Activated T-helper 2 cell treated with anti-CD3 and anti-CD28 coated beads, Interferon-gamma antibody, Interleukin-2, Interleukin-4, amounts not matched to agents 10 μg/mL and 5 μg/mL and 100 μg/mL, durations not matched to agents 14 hours and 24 hours and 36 hours (primary cell): ENCODE measurements around the gene IGFBP4. TPM values are rescaled to one million over a fixed set of nuclear protein-coding genes. Genes with fewer than 3 reads are reported as not detected.

Experiments used
- DNase-seq: peaks from one replicate; pipeline ENCODE4 v3.0.0; 2021; ENCODE audit warnings: low spot score
- H3K27ac Mint-ChIP-seq: one replicate; pipeline ENCODE4 v1.8.0; 2021; ENCODE audit warnings: mixed read lengths
- H3K27me3 Mint-ChIP-seq: one replicate; pipeline ENCODE4 v1.8.0; 2021; ENCODE audit warnings: low read depth, mixed read lengths
- H3K36me3 Mint-ChIP-seq: one replicate; pipeline ENCODE4 v1.8.0; 2021; ENCODE audit warnings: low read depth, mixed read lengths
- H3K4me1 Mint-ChIP-seq: one replicate; pipeline ENCODE4 v1.8.0; 2021; ENCODE audit warnings: low read depth, mixed read lengths
- H3K4me3 Mint-ChIP-seq: one replicate; pipeline ENCODE4 v1.8.0; 2021; ENCODE audit warnings: low read depth, mild to moderate bottlenecking, moderate library complexity, mixed read lengths
- H3K9me3 Mint-ChIP-seq: one replicate; pipeline ENCODE4 v1.8.0; 2021; ENCODE audit warnings: mixed read lengths
- intact Hi-C: fragments of 100-400 bp; cut with micrococcal nuclease; formaldehyde crosslinking; loops from one replicate; pipeline ENCODE4 v1.15.1; 2023
- total RNA-seq: library from RNA; stranded (reverse); gene quantifications from 2 replicates; pipeline ENCODE4 v1.2.3, GENCODE V29; 2022

Gene IGFBP4
- total RNA-seq, 1 donor from 2014 or later: 59.3 TPM

DNA sequence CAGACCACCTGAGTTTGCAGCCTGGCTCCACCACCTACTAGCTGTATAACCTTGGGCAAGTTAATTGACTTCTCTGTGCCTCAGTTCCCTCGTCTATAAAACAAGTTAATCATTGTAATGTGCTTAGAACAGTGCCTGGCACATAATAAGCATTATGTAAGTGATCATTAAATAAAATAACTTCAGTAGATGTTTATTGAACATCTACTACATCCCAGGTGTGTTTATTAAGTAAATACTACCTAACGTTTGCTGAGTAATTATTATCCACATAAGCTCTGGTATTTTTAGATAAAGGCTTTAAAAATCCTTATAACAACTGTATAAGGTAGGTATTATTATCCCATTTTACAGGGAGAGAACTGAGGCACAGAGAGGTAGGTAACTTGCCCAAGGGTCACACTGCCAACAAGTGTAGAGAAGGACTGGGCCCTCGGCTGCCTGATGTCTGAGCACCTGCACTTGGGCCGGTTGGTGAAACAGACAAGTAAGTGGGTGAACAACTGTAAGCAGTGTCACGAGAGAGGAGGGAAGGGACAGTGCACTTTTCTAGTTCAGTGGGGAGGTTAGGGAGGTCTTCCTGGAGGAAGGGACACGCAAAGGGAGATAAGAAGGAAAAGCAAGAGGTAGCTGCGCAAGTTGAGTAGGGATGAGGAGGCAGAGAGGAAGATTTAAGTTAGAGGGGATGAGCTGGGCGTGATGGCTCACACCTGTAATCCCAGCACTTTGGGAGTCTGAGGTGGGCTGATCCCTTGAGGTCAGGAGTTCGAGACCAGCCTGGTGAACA lies 53.6 kb downstream of the IGFBP4 start:
- no peak for DNase-seq
- H3K4me3 Mint-ChIP-seq: no peak overlapping the region
- no peaks in the 10 kb centered on the region for H3K27me3 Mint-ChIP-seq
- intact Hi-C loops: no loop called here
- peaks cover 7% of the 10 kb centered on the region for H3K4me1 Mint-ChIP-seq
- no peaks in the 10 kb centered on the region for H3K36me3 Mint-ChIP-seq
- no peak overlapping the region for H3K27ac Mint-ChIP-seq
- no peaks in the 10 kb centered on the region for H3K9me3 Mint-ChIP-seq

DNA sequence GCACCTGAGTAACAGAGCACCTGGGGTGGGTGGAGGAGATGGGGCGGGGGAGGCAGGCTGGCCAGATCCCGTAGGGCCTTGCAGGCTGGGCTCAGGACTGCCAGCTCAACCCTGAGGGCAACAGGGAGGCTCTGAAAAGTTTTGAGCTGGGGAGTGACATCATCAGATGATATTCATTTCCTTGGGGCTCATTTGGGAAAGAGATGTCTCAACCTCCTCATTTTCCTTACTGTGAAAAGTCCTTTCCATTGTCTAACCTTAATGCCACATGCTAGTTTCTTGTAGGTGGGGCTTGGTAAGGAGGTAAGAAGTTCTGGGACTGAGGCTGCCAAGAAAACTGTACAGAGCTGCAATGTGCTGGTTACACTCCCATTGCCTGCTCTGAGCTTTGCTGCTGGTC lies 54.4 kb downstream of the IGFBP4 start:
- H3K4me3 Mint-ChIP-seq: no peak overlapping the region
- no peak for DNase-seq
- no peaks in the 10 kb centered on the region for H3K36me3 Mint-ChIP-seq
- peaks cover 7% of the 10 kb centered on the region for H3K4me1 Mint-ChIP-seq
- H3K9me3 Mint-ChIP-seq: no peaks in the 10 kb centered on the region
- no peak overlapping the region for H3K27ac Mint-ChIP-seq
- H3K27me3 Mint-ChIP-seq: no peaks in the 10 kb centered on the region
- intact Hi-C loops: no loop called here

DNA sequence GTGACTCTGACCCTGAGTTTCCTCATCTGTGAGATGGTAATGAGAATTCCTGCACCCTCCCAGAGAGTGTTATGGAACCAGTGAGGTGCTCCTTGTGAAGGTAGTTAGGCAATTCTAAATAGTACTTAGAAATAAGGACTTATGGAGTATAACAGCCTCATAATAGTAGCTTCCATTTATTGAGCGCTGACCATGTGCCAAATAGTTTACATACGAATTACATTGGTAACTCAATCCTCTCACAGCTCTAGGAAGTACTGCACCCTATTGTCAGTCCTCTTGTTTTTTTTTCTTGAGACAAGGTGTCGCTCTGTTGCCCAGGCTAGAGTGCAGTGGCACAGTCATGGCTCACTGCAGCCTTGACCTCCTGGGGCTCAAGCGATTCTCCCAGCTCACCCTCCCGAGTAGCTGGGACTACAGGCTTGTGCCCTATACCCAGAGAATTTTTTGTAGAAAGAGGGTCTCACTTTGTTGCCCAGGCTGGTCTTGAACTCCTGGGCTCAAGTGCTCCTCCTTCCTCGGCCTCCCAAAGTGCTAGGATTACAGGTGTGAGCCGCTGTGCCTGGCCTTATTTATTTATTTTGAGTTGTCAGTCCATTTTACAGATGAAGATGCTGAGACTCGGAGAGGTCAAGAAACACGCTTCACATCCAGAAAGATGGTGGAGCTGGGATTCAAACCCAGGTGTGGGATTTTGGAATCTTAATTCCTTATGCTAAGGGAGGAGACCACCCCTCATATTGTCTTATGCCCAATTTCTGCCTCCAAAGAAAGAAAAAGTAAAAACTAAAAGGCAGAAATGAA lies 55.2 kb downstream of the IGFBP4 start:
- Mint-ChIP-seq H3K4me3 (no peak overlapping the region), H3K9me3 (no peaks in the 10 kb centered on the region), H3K4me1 (peaks cover 6% of the 10 kb centered on the region), H3K27me3 (no peaks in the 10 kb centered on the region), H3K27ac (no peak overlapping the region), H3K36me3 (no peaks in the 10 kb centered on the region)
- DNase-seq: no peak
- intact Hi-C loops: no loop called here

DNA sequence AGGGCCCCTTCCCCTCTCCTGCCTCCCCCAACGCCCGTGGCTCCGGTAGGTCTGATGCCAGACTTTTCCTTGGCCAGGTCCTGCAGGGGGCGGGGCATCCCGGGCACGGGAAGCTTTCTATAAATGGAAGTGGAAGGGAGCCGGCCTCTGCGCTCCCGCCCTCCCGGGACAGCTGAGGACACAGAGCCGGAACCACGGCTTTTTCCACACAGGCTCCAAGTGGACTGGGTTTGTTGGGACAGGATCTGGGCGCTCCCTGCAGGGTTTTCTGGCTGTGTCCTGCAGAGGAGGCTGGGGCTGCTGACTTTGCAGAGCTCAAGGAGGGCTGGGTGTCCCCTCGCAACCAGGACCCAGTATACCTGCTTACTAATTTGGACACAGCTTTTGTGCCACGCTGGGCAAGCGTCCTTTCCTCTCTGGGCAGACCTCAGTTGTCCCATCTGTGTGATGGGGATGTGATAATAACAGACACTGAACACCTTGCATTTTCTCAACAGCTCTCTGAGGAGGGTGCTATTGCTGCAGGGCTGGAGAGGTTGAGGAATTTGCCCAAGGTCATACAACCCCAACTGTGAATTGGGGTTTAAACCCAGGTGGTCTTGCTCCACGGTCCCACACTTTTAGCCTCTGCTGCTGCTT lies 56.4 kb downstream of the IGFBP4 start:
- H3K27ac Mint-ChIP-seq: no peak overlapping the region
- H3K36me3 Mint-ChIP-seq: no peaks in the 10 kb centered on the region
- peaks cover 6% of the 10 kb centered on the region for H3K4me1 Mint-ChIP-seq
- H3K27me3 Mint-ChIP-seq: no peaks in the 10 kb centered on the region
- DNase-seq: no peak
- intact Hi-C loops: no loop called here
- no peak overlapping the region for H3K4me3 Mint-ChIP-seq
- H3K9me3 Mint-ChIP-seq: no peaks in the 10 kb centered on the region

GRCh38 chr17:40500190-40500589 lies 56.9 kb downstream of the IGFBP4 start:
- Mint-ChIP-seq H3K36me3 (no peaks in the 10 kb centered on the region), H3K9me3 (no peaks in the 10 kb centered on the region), H3K4me1 (peaks cover 5% of the 10 kb centered on the region), H3K4me3 (no peak overlapping the region), H3K27me3 (no peaks in the 10 kb centered on the region), H3K27ac (no peak overlapping the region)
- intact Hi-C loops: no loop called here
- no peak for DNase-seq

DNA sequence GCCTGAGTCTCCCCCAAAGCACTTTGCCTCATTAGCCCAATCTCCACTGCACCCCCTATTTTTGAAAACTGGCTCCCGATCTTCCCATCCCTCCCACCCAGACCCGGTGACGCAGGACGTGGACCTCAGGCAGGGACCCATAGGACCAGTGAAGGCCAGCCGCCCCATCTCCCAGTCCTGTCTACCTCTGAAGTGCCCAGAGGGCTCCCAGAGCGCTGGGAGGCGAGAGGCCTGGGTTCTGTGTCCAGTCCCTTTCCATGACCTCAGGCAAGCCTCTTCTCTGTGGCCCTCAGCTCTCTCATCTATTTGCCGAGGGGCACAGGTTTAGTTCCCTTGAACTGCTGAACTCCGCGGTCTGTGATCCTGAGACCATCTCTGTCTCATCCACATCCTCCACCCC lies 57.5 kb downstream of the IGFBP4 start:
- no peak overlapping the region for H3K27ac Mint-ChIP-seq
- H3K9me3 Mint-ChIP-seq: no peaks in the 10 kb centered on the region

GRCh38 chr17:40501499-40501911 lies 58.3 kb downstream of the IGFBP4 start, which contains the start of gene TNS4:
Gene TNS4, minus strand, starts transcription at chr17:40501623. Its CDS starts 5,198 bp downstream, at chr17:40496425.
- Mint-ChIP-seq H3K4me1 (peaks cover 10% of the 10 kb centered on the region), H3K9me3 (no peaks in the 10 kb centered on the region), H3K27ac (no peak within 1 kb of the TSS), H3K36me3 (no peaks in the 10 kb centered on the region), H3K4me3 (no peak within 1 kb of the TSS), H3K27me3 (no peaks in the 10 kb centered on the region)
- no peak for DNase-seq
- intact Hi-C loops: no loop called here

More for the DNA sequence above, 57.5 kb downstream of the IGFBP4 start:
- Mint-ChIP-seq H3K36me3 (no peaks in the 10 kb centered on the region), H3K27me3 (no peaks in the 10 kb centered on the region), H3K4me1 (peaks cover 6% of the 10 kb centered on the region), H3K4me3 (no peak overlapping the region)
- DNase-seq: no peak
- intact Hi-C loops: no loop called here

- Mint-ChIP-seq H3K36me3 (no peaks in the 10 kb centered on the region), H3K27ac (no peak overlapping the region), H3K9me3 (no peaks in the 10 kb centered on the region), H3K4me1 (peaks cover 7% of the 10 kb centered on the region), H3K4me3 (no peak overlapping the region), H3K27me3 (no peaks in the 10 kb centered on the region)
- DNase-seq: no peak
- intact Hi-C loops: no loop called here
These were observed 59.5 kb downstream of the IGFBP4 start for GRCh38 chr17:40502716-40503115.

- no peak for DNase-seq
- no peak overlapping the region for H3K27ac Mint-ChIP-seq
These were observed 59.9 kb downstream of the IGFBP4 start for GRCh38 chr17:40503154-40503553.

GRCh38 chr17:40506786-40507185 lies 63.5 kb downstream of the IGFBP4 start:
- Mint-ChIP-seq H3K9me3 (no peaks in the 10 kb centered on the region), H3K36me3 (no peaks in the 10 kb centered on the region), H3K4me1 (peaks cover 13% of the 10 kb centered on the region), H3K27ac (no peak overlapping the region), H3K27me3 (no peaks in the 10 kb centered on the region), H3K4me3 (no peak overlapping the region)
- no peak for DNase-seq
- intact Hi-C loops: no loop called here

More at GRCh38 chr17:40503154-40503553, 59.9 kb downstream of the IGFBP4 start:
- no peak overlapping the region for H3K4me3 Mint-ChIP-seq
- no peaks in the 10 kb centered on the region for H3K36me3 Mint-ChIP-seq
- no peaks in the 10 kb centered on the region for H3K27me3 Mint-ChIP-seq
- peaks cover 7% of the 10 kb centered on the region for H3K4me1 Mint-ChIP-seq
- intact Hi-C loops: no loop called here
- no peaks in the 10 kb centered on the region for H3K9me3 Mint-ChIP-seq
